Fibroblast of peridontal ligament (primary cell): ENCODE results near the gene THOC2.
A peak's percentile ranks its signal among the peaks of the same experiment; 100 is the strongest.
"Not testable (repeated sequence)": the region's sequence is repeated elsewhere in the genome, so short reads cannot be mapped to it uniquely, and the experiment has no call there.

Experiments
- DNase-seq: peaks from one replicate; pipeline ENCODE4 v3.0.0-alpha.2; 2010; ENCODE audit errors: extremely low read depth

Gene THOC2

GRCh38 chrX:123675154-123675553, 57.7 kb downstream of the THOC2 start:
- DNase-seq: no peak

- no peak for DNase-seq
These were observed 59.0 kb downstream of the THOC2 start for GRCh38 chrX:123673813-123674212.

- no peak for DNase-seq
These were observed 67.7 kb downstream of the THOC2 start for GRCh38 chrX:123665197-123665596.

GRCh38 chrX:123664467-123665167, 68.2 kb downstream of the THOC2 start:
- peak; percentile 60 for DNase-seq

GRCh38 chrX:123663720-123664119, 69.1 kb downstream of the THOC2 start:
- not testable (repeated sequence) for DNase-seq

- DNase-seq: not testable (repeated sequence)
These were observed 76.3 kb downstream of the THOC2 start for GRCh38 chrX:123656507-123656906.

GRCh38 chrX:123648811-123649181, 84.1 kb downstream of the THOC2 start:
- not testable (repeated sequence) for DNase-seq

GRCh38 chrX:123648028-123648810, 84.6 kb downstream of the THOC2 start:
- peak; percentile 66 for DNase-seq

- DNase-seq: no peak
These were observed 85.6 kb downstream of the THOC2 start for GRCh38 chrX:123647244-123647643.

GRCh38 chrX:123629502-123629901, 103.3 kb downstream of the THOC2 start:
- no peak for DNase-seq

GRCh38 chrX:123626962-123627361, 105.9 kb downstream of the THOC2 start:
- peak; percentile 26 for DNase-seq

GRCh38 chrX:123625952-123626351, 106.9 kb downstream of the THOC2 start:
- no peak for DNase-seq

GRCh38 chrX:123625477-123625876, 107.4 kb downstream of the THOC2 start:
- no peak for DNase-seq

GRCh38 chrX:123617007-123617406, 115.8 kb downstream of the THOC2 start:
- no peak for DNase-seq

GRCh38 chrX:123610915-123611314, 121.9 kb downstream of the THOC2 start:
- no peak for DNase-seq

GRCh38 chrX:123607806-123608205, 125.0 kb downstream of the THOC2 start:
- DNase-seq: no peak

GRCh38 chrX:123607270-123607669, 125.6 kb downstream of the THOC2 start:
- no peak for DNase-seq

GRCh38 chrX:123603491-123603890, 129.4 kb downstream of the THOC2 start:
- no peak for DNase-seq

GRCh38 chrX:123601437-123601836, 131.4 kb downstream of the THOC2 start:
- no peak for DNase-seq

- DNase-seq: no peak
These were observed 132.7 kb downstream of the THOC2 start for GRCh38 chrX:123600181-123600580.

- DNase-seq: peak; percentile 6
These were observed 141.9 kb downstream of the THOC2 start for GRCh38 chrX:123590842-123591486.

GRCh38 chrX:123588723-123589122, 144.1 kb downstream of the THOC2 start:
- DNase-seq: no peak

- DNase-seq: no peak
These were observed 151.3 kb downstream of the THOC2 start for GRCh38 chrX:123581586-123581985.
